WTC11 (cell line): ENCODE results near the gene TRIM29. TPM values are rescaled to one million over a fixed set of nuclear protein-coding genes. Genes with fewer than 3 reads are reported as not detected.

Experiments used
- ATAC-seq: fragments of 200-7000 bp; cut with Tn5 transposase; 2 replicates; pipeline ENCODE4 v1.10.0; 2021; ENCODE audit warnings: mild to moderate bottlenecking, moderate library complexity
- CTCF ChIA-PET: fragments of 300-600 bp; sonication (Branson Sonifier 250); formaldehyde crosslinking; loops from one replicate; lab custom pipeline; 2021; ENCODE audit warnings: antibody characterized with exemption; lab: Charles Lee
- POLR2A ChIA-PET: fragments of 350-600 bp; sonication (Branson Sonifier 250); formaldehyde crosslinking; loops from one replicate; lab custom pipeline; 2021; ENCODE audit warnings: antibody characterized with exemption; lab: Charles Lee
- DNase-seq: peaks from one replicate; pipeline ENCODE4 v3.0.0; 2021; ENCODE audit warnings: low spot score
- H3K27ac Mint-ChIP-seq: 2 replicates; pipeline ENCODE4 v1.8.0; 2021; ENCODE audit warnings: mixed read lengths
- H3K27me3 Mint-ChIP-seq: 2 replicates; pipeline ENCODE4 v1.8.0; 2021; ENCODE audit warnings: low read depth, mild to moderate bottlenecking, moderate library complexity, mixed read lengths
- H3K36me3 Mint-ChIP-seq: 2 replicates; pipeline ENCODE4 v1.8.0; 2021; ENCODE audit warnings: mixed read lengths
- H3K4me1 Mint-ChIP-seq: 2 replicates; pipeline ENCODE4 v1.8.0; 2022; ENCODE audit warnings: mixed read lengths
- H3K4me3 Mint-ChIP-seq: 2 replicates; pipeline ENCODE4 v1.8.0; 2021; ENCODE audit warnings: mild to moderate bottlenecking, moderate library complexity, mixed read lengths
- H3K9me3 Mint-ChIP-seq: 2 replicates; pipeline ENCODE4 v1.8.0; 2021; ENCODE audit warnings: mixed read lengths
- E2F4 ChIP-seq: sonication (generic); formaldehyde crosslinking; IDR thresholded peaks from 2 replicates; pipeline ENCODE4 v1.8.1; 2022; ENCODE audit warnings: low read depth, mild to moderate bottlenecking, moderate library complexity, missing genetic modification reagents, borderline replicate concordance
- EMX1 ChIP-seq: fragments of 250-450 bp; sonication (Bioruptor Pico); IDR thresholded peaks from 2 replicates; pipeline ENCODE4 v1.8.0; 2021; ENCODE audit warnings: mild to moderate bottlenecking
- FOXP1 ChIP-seq: sonication (generic); formaldehyde crosslinking; IDR thresholded peaks from 2 replicates; pipeline ENCODE4 v1.8.0; 2022; ENCODE audit warnings: missing genetic modification reagents, mild to moderate bottlenecking, moderate library complexity, borderline replicate concordance
- GABPB1 ChIP-seq: sonication (generic); formaldehyde crosslinking; IDR thresholded peaks from 2 replicates; pipeline ENCODE4 v1.8.1; 2023; ENCODE audit warnings: mild to moderate bottlenecking, missing genetic modification reagents
- IRF1 ChIP-seq: sonication (generic); formaldehyde crosslinking; IDR thresholded peaks from 2 replicates; pipeline ENCODE4 v1.8.0; 2023; ENCODE audit warnings: missing genetic modification reagents
- JAZF1 ChIP-seq: fragments of 250-450 bp; sonication (Bioruptor Pico); IDR thresholded peaks from 2 replicates; pipeline ENCODE4 v1.9.0; 2021; ENCODE audit warnings: moderate library complexity, mild to moderate bottlenecking, inconsistent platforms
- JUN ChIP-seq: sonication (generic); formaldehyde crosslinking; IDR thresholded peaks from 2 replicates; pipeline ENCODE4 v1.8.0; 2023; ENCODE audit warnings: mild to moderate bottlenecking, missing genetic modification reagents
- KAT7 ChIP-seq: sonication (generic); formaldehyde crosslinking; IDR thresholded peaks from 2 replicates; pipeline ENCODE4 v1.8.1; 2023; ENCODE audit warnings: missing genetic modification reagents, mild to moderate bottlenecking, borderline replicate concordance
- MXD4 ChIP-seq: fragments of 250-450 bp; sonication (Bioruptor Pico); IDR thresholded peaks from 2 replicates; pipeline ENCODE4 v1.8.0; 2021; ENCODE audit warnings: mild to moderate bottlenecking, moderate library complexity, borderline replicate concordance
- NR3C1 ChIP-seq: sonication (generic); formaldehyde crosslinking; conservative IDR thresholded peaks from 2 replicates; pipeline ENCODE4 v1.8.1; 2023; ENCODE audit warnings: low read depth, mild to moderate bottlenecking, missing genetic modification reagents
- OVOL2 ChIP-seq: fragments of 250-450 bp; sonication (Bioruptor Pico); IDR thresholded peaks from 2 replicates; pipeline ENCODE4 v1.9.0; 2021; ENCODE audit warnings: mild to moderate bottlenecking, borderline replicate concordance
- RORB ChIP-seq: fragments of 250-450 bp; sonication (Bioruptor Pico); IDR thresholded peaks from 2 replicates; pipeline ENCODE4 v1.9.0; 2021; ENCODE audit warnings: mild to moderate bottlenecking
- SP1 ChIP-seq: sonication (generic); formaldehyde crosslinking; conservative IDR thresholded peaks from 2 replicates; pipeline ENCODE4 v1.8.1; 2022; ENCODE audit warnings: missing genetic modification reagents
- TCF7 ChIP-seq: sonication (generic); formaldehyde crosslinking; IDR thresholded peaks from 2 replicates; pipeline ENCODE4 v1.8.0; 2022; ENCODE audit warnings: mild to moderate bottlenecking, low read depth, missing genetic modification reagents, moderate library complexity
- TP53 ChIP-seq: sonication (generic); formaldehyde crosslinking; IDR thresholded peaks from 2 replicates; pipeline ENCODE4 v1.8.1; 2023; ENCODE audit warnings: mild to moderate bottlenecking, missing genetic modification reagents
- ZBTB43 ChIP-seq: sonication (generic); formaldehyde crosslinking; IDR thresholded peaks from 2 replicates; pipeline ENCODE4 v1.8.1; 2023; ENCODE audit warnings: mild to moderate bottlenecking, missing genetic modification reagents
- ZNF138 ChIP-seq: sonication (generic); formaldehyde crosslinking; conservative IDR thresholded peaks from 2 replicates; pipeline ENCODE4 v1.8.1; 2022; ENCODE audit warnings: mild to moderate bottlenecking, moderate library complexity, missing genetic modification reagents
- ZNF423 ChIP-seq: fragments of 250-450 bp; sonication (Bioruptor Pico); IDR thresholded peaks from 2 replicates; pipeline ENCODE4 v2.1.2; 2022; ENCODE audit warnings: mild to moderate bottlenecking, moderate library complexity
- total RNA-seq: library from RNA; stranded (reverse); gene quantifications from 3 replicates; pipeline ENCODE4 v1.2.3, GENCODE V29; 2021
- TF ChIP-seq, protein P1 (sequence below): sonication (generic); formaldehyde crosslinking; IDR thresholded peaks from 2 replicates; pipeline ENCODE4 v1.8.1; 2023; ENCODE audit warnings: mild to moderate bottlenecking, missing genetic modification reagents, borderline replicate concordance
- TF ChIP-seq, protein P2 (sequence below): sonication (generic); formaldehyde crosslinking; conservative IDR thresholded peaks from 2 replicates; pipeline ENCODE4 v1.8.1; 2022; ENCODE audit warnings: mild to moderate bottlenecking, missing genetic modification reagents
- TF ChIP-seq, protein P3 (sequence below): sonication (generic); formaldehyde crosslinking; conservative IDR thresholded peaks from 2 replicates; pipeline ENCODE4 v1.8.1; 2023; ENCODE audit warnings: mild to moderate bottlenecking, low read depth, missing genetic modification reagents, moderate library complexity

Gene TRIM29
- total RNA-seq, 1 experiment from 2014 or later: 0.11 TPM

- TF ChIP-seq, protein P1, sequence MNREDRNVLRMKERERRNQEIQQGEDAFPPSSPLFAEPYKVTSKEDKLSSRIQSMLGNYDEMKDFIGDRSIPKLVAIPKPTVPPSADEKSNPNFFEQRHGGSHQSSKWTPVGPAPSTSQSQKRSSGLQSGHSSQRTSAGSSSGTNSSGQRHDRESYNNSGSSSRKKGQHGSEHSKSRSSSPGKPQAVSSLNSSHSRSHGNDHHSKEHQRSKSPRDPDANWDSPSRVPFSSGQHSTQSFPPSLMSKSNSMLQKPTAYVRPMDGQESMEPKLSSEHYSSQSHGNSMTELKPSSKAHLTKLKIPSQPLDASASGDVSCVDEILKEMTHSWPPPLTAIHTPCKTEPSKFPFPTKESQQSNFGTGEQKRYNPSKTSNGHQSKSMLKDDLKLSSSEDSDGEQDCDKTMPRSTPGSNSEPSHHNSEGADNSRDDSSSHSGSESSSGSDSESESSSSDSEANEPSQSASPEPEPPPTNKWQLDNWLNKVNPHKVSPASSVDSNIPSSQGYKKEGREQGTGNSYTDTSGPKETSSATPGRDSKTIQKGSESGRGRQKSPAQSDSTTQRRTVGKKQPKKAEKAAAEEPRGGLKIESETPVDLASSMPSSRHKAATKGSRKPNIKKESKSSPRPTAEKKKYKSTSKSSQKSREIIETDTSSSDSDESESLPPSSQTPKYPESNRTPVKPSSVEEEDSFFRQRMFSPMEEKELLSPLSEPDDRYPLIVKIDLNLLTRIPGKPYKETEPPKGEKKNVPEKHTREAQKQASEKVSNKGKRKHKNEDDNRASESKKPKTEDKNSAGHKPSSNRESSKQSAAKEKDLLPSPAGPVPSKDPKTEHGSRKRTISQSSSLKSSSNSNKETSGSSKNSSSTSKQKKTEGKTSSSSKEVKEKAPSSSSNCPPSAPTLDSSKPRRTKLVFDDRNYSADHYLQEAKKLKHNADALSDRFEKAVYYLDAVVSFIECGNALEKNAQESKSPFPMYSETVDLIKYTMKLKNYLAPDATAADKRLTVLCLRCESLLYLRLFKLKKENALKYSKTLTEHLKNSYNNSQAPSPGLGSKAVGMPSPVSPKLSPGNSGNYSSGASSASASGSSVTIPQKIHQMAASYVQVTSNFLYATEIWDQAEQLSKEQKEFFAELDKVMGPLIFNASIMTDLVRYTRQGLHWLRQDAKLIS (CRISPR knock-in tag): no peak
- no peak for TF ChIP-seq E2F4 (CRISPR knock-in tag)
Measured at GRCh38 chr11:120134931-120135228, 3.0 kb downstream of the TRIM29 start (continued).

DNA sequence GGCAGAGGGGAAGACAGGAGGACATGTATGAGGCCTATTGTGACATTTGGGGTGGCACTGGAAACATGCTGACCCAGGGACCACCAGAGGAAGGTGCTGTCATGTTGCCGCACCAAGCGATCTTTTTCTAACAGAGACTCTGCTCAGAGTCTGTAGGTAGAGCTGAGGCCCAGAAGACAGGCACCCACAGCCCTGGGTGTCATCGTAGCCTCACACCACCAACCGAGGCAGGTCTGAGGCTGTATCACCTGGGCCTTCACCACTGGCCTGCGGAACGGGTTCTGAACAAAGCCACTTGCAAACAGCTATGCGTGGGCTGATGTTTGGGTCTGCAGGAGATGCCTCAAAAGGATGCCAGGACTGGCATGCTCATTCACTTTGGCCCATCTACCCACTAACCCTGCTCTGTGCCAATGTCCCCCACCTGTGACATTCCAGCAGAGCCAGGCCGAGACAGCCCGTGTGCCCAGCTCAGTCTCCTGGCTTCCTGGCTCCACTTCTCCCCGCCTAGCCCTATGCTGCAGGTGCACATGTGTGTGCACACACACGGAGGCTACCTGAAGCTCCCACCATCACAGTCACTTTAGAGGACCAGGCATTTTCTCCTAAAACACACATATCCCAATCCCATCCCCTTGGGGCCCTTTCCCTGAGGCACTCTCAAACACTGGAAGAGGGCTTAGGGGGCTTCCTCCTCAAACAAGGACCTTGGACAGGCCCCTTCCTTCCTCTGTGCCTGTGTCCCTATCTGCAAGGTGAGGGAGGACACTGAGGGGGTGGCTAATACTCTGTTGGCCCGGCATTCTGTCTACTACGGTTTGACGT, 3.6 kb downstream of the TRIM29 start:
- H3K9me3 Mint-ChIP-seq: no peaks in the 10 kb centered on the region
- H3K27me3 Mint-ChIP-seq: peaks cover 3% of the 10 kb centered on the region; the same call in 1 of the 2 replicates
- TF ChIP-seq ZNF138 (CRISPR knock-in tag) (no peak), MXD4 (no peak), JUN (no peak), TCF7 (CRISPR knock-in tag) (no peak), SP1 (CRISPR knock-in tag) (no peak)
- DNase-seq (no peak), ATAC-seq (no peak)
- no peak overlapping the region for H3K4me3 Mint-ChIP-seq
- ChIA-PET CTCF (interaction anchor here (1.3 to 1.8 kb wide), 2 partner anchors 13 to 34 kb away, joined by 4 to 5 read pairs; no protein-coding TSS in a partner anchor), POLR2A (no interaction called here)
- H3K27ac Mint-ChIP-seq: no peak overlapping the region
- H3K36me3 Mint-ChIP-seq: no peaks in the 10 kb centered on the region
- H3K4me1 Mint-ChIP-seq: peaks cover 7% of the 10 kb centered on the region; the same call in 1 of the 2 replicates

DNA sequence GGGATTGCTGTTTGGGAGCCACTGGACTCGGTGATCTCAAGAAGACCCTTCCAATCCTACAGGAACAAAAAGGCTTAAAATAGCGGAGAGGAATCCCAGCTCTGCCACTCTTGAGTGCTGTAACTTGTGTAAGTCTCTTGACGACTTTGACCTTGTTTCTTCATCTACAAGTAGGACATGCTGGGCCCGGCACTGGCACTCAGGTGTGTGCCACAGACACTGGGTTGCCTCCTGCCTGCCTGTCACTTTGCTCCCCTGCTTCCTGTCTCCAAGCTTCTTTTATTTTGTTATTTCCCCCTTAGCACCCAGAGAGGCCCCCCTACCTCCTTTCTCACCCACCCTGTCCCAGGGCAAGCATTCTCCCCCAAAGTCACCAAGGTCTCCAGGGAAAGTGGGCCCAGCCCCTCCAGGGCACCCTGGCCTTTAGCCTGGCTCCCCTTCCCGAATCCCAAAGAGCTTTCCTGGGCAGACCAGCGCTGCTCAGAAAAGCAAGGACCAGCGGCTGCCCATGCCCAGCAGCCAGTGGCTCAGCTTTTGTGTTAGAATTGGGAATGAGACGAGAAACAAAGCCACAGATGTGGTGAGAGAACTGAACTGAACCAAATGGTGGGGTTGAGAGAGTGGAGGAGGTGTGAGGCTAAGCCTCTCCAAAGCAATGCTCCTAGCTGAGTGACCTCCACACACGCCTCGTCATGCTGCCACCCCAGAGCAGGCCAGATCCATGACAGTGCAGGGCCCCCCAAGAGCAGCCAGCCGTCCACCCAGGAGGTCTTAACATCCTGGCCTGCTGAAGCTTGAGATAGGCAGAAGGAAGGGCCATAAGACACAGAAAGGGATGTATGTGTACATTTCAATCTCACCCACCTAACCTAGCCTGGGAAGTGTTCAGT, 4.5 kb downstream of the TRIM29 start:
- DNase-seq (no peak), ATAC-seq (no peak)
- H3K9me3 Mint-ChIP-seq: no peaks in the 10 kb centered on the region
- H3K4me1 Mint-ChIP-seq: peaks cover 8% of the 10 kb centered on the region; the same call in 1 of the 2 replicates
- no peak overlapping the region for H3K4me3 Mint-ChIP-seq
- ChIA-PET CTCF (interaction anchor here (1.2 to 1.8 kb wide), 3 partner anchors 13 to 120 kb away, joined by 3 to 5 read pairs (median 4); no protein-coding TSS in a partner anchor), POLR2A (no interaction called here)
- H3K27me3 Mint-ChIP-seq: peaks cover 6% of the 10 kb centered on the region
- H3K27ac Mint-ChIP-seq: no peak overlapping the region
- H3K36me3 Mint-ChIP-seq: no peaks in the 10 kb centered on the region
- TF ChIP-seq IRF1 (CRISPR knock-in tag) (no peak), TP53 (CRISPR knock-in tag) (no peak), RORB (CRISPR knock-in tag) (no peak), JAZF1 (no peak), GABPB1 (no peak), ZBTB43 (CRISPR knock-in tag) (no peak), NR3C1 (CRISPR knock-in tag) (no peak), KAT7 (CRISPR knock-in tag) (no peak), OVOL2 (no peak), TCF7 (CRISPR knock-in tag) (no peak), FOXP1 (no peak), ZNF423 (CRISPR knock-in tag) (no peak), EMX1 (CRISPR knock-in tag) (no peak)
- TF ChIP-seq, protein P2, sequence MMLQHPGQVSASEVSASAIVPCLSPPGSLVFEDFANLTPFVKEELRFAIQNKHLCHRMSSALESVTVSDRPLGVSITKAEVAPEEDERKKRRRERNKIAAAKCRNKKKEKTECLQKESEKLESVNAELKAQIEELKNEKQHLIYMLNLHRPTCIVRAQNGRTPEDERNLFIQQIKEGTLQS (CRISPR knock-in tag): no peak
- TF ChIP-seq, protein P3, sequence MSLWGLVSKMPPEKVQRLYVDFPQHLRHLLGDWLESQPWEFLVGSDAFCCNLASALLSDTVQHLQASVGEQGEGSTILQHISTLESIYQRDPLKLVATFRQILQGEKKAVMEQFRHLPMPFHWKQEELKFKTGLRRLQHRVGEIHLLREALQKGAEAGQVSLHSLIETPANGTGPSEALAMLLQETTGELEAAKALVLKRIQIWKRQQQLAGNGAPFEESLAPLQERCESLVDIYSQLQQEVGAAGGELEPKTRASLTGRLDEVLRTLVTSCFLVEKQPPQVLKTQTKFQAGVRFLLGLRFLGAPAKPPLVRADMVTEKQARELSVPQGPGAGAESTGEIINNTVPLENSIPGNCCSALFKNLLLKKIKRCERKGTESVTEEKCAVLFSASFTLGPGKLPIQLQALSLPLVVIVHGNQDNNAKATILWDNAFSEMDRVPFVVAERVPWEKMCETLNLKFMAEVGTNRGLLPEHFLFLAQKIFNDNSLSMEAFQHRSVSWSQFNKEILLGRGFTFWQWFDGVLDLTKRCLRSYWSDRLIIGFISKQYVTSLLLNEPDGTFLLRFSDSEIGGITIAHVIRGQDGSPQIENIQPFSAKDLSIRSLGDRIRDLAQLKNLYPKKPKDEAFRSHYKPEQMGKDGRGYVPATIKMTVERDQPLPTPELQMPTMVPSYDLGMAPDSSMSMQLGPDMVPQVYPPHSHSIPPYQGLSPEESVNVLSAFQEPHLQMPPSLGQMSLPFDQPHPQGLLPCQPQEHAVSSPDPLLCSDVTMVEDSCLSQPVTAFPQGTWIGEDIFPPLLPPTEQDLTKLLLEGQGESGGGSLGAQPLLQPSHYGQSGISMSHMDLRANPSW: no peak
